Measurements from ENCODE around the gene KCNH1.
A peak's percentile ranks its signal among the peaks of the same experiment; 100 is the strongest.

The KCNH1 gene

DNA sequence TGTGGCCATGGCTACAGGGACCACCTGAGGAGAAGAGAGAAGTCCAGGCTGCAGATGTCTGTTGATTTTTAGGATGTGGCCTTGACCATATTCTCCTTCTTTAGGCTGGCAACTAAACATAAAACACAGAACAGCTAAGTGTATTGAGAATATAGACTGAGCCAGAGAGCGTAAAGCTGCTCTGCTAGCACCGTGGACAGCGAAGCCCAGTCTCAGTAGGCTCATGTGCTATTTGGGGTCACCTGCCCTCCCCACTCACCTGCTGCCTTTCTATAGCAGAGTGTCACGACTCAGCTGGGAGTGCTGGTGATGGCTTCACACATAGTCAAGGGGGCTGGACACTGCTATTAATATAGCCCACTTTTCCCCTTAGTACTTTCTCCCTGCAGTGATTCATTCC lies 278.5 kb downstream of the KCNH1 start:
- no peak for DNase-seq

DNA sequence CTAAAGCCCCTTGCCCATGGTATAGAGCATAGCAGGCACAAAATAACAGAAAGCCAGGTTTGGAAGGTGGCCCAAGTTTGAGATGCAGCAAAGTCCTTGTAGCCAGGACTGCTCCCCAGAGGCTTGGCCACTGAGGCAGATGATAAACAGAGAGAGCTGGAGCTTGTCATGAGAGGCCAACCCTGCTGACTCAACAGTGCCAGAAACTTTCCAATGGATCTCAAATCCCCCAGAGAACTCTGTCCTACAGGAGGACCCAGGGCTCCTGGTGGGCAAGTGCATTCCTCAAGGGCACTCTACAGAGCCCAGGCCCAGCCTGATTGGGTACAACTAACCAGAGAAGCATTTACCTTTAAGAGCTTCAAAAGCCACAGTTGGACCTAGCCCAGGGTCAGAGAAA lies 280.7 kb downstream of the KCNH1 start:
- no peak for DNase-seq

DNA sequence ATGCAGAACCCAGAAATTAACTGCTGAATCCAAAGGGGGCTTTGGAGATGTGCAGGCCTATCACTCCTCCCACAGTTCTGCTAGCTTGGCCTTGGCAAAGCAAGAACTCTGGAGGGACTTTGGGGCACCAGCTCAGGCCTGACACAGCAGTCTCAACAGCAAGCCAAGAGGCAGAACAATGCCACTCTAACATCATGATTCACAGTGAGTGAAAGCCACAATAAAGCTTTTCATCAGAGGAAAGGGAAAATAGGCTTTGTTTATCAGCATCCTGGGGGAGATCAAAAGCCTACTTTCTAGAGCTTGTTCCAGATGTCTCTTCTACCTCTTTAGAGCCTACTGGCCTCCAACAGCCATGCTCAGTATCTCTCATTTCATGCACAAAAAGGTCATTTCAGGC lies 283.4 kb downstream of the KCNH1 start:
- DNase-seq: no peak

DNA sequence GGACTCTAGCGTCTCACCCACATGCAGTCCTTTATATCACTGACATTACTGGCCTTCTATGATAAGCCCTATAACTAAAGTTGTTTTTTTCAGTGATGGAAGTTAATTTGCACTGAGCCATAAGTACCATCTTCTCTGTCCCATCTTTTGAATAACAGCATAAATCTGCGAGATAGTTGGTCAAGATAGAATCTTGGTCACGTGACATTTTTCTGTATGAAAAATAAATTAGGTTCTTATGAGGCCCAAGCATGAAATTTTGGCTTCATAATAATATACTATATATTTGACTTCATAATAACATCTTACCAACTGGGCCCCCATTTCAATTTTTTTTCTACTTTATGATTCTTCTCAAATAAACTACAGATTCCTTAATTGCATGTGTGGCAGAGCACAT lies 285.5 kb downstream of the KCNH1 start:
- DNase-seq: no peak

DNA sequence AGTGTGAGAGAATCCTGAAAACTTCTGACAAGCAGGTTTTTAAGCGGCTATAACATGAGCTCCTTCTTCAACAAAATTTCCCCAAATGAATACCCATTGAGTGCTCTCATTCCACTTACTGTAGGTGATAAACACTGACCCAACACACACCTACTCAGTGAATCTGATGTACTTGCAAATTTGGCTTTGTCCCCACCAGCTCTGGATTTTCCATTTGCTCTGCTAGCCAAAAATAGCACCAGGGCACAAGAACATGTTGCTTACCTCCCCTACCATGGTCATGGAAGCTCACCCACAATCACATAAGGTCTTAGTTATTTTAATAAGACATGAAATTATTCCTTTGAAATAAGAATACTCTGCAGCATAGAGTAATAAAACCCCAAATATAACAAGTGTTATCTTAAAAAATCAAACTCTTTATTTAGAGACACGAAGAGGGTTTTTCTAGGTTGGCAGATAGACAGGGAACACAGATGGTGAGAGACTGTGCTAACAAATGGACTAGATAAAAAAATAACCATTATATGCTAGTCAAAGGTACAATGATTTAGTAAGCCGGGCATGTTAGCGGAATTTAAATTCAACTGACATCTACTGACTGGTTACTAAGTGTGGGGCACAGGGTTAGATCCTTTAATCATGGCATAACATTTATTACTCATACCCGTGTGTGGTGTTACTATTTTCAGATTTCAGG lies 291.9 kb downstream of the KCNH1 start:
- no peak for DNase-seq

DNA sequence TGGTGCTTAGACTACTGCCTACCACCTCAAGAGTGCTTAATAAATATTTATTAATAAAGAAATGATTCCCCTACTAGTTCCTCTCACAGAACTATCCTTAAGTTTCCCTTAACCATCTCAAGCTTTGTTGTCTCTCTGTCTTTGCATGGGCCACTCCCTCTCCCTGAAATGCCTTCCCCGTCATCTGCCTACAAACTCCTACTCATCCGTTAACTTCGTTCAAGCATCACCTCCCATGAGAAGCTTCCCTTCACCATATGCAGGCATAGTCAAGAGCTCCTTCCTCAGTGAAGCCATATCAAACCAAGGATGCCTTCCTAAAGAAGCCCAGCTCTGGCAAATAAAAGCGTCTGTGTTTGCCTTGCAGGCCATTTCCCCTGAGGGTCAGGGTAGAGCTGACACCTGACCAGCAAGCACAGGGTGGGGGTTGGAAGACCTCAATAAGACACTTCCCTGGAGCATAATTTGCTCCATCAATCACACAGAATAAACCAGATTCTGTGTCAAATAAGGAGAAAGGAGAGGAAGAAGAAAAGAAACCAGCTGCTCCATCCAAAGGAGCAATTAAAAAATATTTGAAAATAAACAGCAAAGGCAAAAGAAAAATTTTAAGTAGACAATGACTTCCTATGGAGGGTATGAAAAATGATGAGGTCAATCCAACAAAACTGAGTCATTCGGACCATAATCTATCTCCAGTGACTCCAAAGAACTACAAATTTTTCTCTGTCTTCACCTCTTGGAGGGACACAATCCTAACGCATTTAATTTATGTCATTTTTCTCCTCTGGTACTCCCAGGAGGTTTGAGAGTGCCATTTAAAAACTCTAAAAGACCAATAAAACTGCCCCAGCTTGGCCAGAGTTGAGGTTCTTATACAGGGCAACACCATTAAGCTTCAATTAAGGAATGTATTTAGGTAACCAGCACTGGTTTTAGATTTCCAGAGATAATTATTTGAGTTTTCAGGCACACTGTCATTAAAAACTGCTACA lies 303.6 kb downstream of the KCNH1 start:
- DNase-seq: no peak

DNA sequence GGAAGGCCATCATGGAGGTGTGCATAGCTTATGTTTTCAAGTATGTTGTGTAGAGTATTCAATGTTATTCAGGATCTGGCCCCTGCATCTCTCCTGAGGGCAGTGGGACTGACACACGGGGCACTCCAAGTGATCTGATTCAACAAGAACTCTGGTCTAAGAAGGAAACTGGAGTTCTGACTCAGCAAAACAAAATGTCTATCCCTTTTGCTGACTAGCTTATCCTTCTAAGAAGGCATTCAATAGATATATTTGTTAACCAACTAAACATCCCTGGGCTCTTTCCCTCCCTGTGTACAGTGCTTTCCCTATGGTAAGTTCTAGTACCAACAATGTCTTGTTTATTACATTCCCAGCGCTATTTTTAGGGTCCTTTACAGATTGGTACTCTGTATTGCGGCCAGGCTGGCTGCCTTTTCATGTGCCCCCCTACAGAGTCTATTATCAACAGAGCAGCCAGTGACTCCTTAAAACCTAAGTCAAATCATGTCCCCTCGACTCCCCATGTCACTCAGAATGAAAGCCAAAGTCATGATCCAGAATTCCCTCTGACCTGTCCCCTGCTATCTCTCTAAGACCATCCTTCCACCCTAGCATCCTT lies 304.9 kb downstream of the KCNH1 start:
- DNase-seq: peak; percentile 27

DNA sequence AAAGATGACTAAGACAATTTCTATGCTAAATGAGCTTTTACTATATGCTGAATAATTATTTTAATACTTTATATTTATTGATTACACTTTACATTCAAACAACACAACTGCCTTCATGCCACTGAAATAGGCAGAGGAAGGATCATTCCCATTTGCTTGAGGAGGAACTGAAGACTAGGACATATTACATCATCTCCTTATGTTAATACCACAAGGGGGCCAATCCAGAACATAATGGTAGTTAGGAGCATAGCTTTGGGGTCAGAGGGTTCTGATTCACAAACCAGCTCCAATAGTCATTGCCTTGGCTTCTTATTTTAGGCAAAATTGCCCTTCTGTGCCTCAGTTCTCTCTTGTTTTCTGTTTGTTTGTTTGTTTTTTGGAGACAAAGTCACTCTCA lies 306.5 kb downstream of the KCNH1 start:
- DNase-seq: no peak

DNA sequence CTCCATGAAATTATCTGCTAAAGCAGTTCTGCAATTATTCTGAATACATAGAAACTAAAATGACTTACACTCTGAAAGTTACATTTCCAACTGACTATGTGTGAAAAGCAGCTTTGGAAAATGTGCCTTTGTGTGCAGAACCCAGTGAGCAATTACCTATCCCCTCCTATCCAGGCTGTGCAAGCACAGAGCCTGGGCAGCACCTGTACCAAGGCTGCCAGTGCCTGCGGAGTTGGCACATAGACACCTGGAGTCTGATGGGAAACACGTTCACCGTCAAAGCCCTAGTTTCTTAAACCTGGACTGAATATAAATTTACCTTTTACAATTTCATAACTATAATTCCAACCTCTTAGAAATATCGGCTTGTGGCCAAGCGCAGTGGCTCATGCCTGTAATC lies 307.3 kb downstream of the KCNH1 start:
- DNase-seq: no peak

DNA sequence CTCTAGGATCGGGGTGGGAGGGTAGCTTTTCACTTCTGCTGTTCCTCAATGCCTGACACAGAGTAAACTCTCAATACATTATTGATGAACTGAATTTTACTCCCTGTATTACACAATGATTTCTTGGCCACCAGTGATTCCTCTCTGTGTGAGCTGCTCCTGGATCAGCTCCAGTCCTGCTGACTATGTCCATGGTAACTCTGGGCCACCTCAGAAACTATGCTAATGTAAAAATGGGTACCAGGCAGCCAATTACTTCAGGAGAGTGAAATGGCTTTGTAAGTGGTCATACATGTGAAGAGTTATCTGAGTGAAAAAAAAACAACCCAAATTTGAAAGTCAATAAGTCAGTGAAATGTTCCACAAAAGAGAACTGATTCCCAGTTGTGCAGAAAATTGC lies 311.0 kb downstream of the KCNH1 start:
- DNase-seq: no peak

DNA sequence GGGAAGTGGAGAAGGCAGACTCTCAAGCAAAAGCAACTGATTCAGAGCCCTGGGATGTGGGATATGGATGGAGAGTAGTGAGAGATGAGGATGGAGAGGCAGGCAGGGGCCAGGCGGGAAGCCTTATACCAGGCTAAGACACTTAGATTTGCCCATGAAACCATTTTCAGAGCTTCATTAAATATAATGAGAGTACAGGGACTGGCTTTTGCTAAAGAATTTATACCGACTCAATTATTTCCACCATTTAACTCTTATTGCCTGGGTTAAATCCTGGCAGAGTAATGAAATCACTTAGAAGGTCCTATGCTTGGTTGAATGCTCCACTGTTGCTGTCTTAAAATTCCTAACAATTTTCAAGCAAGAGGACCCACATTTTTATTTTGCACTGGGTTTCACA lies 311.7 kb downstream of the KCNH1 start:
- DNase-seq: no peak

DNA sequence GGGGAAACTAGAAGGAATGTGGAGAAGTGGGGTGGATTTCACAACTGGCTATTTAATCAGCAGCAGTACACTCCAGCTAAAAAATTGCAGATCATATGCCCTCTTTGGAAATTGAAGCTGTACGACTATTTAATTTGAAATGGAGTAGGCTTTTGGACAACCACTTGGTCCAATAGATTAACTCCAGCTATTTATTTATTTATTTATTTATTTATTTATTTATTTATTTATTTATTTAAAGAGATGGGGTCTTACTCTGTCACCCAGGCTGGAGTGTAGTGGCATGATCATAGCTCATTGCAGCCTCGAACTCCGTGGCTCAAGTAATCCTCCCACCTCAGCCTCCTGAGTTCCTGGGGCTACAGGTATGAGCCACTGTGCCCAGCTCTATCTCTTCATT lies 312.3 kb downstream of the KCNH1 start:
- DNase-seq: no peak

DNA sequence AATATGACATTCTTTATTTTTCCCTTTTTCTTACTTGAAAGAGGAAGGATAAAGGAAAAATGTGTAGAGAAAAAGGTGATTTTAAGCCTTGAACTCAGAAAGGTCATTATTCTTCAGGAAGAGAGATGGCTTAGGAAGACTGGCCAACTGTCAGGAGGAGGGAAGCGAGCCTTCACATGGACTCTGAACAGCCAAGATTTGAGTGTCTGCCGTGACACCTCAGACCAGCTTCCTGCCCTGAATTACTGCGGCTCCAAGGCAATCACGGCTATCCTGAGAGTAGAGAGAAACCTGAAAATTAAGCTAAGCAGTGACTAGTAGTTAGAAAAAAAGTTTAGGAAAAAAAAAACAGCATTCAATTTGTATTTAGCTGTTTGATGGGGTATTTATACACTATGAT lies 314.7 kb downstream of the KCNH1 start:
- DNase-seq: no peak

DNA sequence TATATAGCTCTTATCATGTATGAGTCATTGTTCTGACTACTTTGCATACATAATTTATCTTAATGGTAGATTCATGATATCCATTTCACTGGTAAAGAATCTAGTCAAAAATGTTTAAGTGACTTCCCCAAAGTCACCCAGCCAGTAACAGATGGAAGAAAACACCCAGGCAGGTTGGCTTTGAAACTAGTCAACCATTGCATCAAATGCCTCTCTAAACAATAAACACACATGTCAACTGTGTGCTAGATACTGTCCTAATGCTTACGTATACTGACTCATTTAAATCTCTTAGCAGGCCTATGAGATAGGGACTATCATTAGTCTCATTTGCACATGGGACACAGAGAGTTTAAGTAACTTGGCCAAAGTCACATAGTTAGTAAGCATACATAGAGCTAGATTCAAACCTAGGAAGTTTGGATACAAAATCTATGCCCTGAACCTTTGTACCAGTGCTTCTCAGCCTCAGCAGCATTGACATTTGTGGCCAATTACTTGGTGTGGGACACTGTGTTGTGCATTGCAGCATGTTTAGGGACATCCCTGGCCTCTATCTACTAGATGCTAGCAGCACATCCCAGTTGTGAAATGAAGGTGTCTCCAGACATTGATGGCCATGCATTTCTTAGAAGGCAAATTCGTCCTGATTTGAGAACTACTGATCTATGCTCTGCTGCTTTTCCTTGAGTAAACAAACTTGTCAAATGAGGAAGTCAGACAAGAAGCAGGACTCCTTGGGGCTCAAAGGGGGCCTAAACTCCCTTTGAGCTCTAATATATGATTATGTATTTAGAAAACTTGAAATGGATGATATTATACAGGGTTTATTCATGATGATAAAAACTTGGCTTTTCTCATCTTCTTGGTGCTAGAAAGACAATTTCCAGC lies 316.3 kb downstream of the KCNH1 start:
- DNase-seq: no peak

DNA sequence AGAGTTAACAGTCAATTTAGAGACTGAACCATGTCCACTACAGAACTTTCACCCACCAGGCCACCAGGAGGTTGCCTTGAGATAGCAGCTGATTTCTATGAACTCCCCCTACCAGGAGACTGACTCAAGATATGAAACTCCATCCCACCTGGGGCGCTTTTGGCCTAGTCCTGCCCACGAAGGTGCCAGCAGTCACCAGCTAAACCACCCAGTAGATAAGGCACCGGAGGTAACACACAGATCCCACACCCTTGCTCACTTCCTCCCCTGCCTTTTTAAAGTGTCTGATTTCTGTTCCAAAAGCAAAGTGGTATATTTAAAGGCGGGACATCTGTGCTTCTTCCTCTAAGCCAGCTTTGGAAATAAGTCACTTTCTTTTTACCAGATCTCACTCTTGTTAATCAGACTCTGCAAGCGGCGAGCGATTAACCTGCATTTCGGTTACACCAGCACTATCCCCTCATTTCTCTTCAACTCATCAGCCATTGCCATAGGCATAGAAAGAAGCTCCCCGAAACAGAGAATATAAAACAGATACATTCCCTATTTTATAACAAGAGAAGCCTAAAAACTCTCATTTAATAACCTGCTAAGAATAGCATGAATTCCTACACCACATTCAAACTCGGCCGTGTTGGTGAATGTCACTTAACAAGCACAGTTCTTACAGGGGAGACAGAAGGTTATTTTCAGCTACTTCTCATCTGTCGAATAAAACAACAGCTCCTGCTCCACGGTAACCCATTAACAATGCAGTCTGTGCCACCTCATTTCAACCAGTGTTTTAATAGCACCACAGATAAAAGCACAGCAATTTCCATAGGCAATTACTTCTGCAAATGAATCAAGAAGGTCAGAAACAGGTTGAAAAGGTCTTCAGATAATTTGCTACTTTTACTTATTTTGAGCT lies 318.1 kb downstream of the KCNH1 start:
- DNase-seq: no peak

DNA sequence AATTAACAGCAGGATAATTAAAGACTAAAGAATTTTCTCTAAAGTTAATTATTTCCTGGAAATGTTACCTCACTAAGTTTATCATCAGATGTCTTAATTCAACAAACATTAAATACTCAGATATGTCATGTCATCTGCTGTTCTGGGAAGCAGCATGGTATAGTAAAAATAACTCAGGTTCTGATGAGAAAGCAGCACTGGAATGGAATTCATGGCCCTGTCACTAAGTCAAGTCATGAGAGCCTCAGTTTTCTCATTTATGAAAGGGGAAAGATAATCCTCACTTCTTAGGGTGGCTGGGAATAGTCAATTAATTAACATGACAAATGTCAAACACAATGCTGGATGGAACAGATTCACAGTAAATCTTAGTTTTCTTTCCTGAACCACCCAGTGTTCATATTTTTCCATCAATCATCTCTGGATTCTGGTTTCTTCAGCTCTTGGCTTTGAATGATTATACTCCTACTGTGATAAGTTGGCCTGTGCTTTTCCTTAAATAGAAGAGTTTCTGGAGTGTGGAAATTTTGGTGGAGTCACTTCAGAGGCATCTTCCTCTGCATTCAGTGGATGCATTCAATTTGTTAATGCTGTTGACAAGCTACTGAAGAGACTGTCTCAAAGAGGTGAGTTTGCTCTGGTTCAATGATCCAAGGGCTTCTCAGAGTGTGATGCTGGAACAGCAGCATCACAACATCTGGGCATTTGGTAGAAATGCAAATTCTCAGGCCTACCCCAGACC lies 319.4 kb downstream of the KCNH1 start:
- no peak for DNase-seq

DNA sequence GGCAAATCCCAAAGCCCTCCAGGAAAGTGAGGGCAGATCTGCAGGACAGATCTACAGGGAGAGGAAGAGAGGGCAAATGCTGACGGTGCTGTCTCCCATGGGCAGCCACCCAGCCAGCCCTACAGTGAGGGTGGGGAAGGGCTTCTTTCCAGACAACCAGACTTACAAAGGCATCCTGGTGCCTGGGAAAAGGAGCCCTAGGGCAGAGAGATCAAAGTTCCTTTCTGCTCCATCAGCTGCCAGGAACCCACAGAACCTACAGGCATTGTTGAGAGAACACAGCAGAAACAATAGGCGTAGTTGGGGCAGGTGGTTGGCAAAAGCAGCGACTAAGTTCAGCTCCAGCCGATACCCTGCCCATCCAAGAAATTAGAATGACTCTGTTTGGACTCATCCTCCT lies 332.4 kb downstream of the KCNH1 start:
- no peak for DNase-seq

DNA sequence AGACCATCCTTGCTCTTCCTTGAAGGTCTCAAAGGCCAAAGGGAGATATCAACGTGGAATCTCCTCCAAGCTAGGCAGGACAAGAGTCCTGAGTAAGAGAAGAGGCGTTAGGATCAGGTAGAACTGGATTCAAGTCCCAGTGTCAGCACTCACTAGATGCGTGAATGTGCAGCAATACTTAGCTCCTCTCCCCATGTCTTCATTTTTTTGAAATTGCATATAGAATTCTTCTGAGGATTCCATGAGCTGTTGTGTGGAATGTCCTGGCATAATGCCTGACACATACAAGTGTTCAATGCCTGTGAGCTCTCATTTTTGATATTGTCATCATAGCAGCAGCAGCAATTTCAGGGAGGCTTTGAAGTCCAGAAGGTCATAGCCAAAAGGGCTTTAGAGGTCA lies 333.2 kb downstream of the KCNH1 start:
- DNase-seq: peak; percentile 52

DNA sequence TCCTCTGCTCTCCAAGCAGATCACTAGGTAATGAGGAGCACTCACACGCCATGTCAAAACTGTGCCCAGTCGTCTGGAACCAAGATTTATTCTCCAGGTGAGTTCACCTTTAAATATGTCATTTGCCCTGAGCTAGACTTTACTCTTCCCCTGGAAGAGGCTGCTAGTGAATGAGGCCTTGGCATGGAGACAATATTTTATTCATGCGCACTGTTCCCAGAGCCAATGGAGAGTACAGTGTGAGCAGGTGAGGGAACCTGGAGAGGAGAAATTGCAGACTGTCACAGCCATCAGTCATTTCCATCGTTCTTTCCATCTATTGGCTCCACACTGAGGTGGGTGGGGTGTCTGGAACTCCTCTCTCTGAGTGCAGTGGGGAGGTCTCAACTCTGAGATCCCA lies 333.6 kb downstream of the KCNH1 start:
- no peak for DNase-seq

DNA sequence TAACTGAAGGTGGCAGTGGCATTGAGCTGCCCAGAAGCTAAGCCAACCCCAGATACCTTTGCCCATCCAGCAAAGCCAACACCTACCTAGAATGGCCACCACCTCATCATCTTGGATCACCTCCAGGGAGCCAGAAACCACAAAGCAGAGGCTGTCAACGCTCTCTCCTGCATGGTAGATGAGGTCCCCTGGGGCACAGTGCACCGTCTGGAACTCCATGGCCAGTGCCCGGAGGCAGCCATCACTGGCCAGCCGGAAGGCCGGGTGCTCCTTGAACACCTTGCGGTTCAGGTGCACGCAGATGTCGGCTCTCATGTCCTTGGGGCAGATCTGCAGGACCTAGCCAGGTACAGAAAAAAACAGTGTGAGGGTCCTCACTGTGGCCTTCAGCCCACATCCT lies 336.5 kb downstream of the KCNH1 start:
- DNase-seq: no peak

DNA sequence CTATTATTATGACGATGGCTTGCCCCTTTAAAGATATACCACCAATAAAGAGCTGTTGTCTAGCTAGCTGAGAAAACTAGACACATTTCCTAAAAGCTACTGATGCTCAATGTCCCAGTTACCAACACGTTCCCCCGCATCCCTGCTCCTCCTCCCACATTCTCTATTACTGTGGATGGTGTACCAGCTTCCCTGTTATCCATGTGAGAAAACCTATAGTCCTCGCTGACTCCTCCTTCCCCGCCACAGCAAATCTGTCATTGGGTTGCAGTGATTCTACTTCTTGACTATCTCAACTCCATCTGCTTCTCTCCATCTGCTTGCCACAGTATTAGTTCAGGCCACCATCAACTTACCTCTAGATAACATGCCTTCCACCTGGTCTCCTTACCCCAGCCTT lies 337.5 kb downstream of the KCNH1 start:
- DNase-seq: no peak
